ENCODE results near the gene TDRD1. TPM values are rescaled to one million over a fixed set of nuclear protein-coding genes. Genes with fewer than 3 reads are reported as not detected.

The TDRD1 gene
- total RNA-seq, 1 experiment from 2014 or later, result not detected

GRCh38 chr10:114174695-114175188 lies 4.4 kb upstream of the TDRD1 start:
- TF ChIP-seq, protein P1, sequence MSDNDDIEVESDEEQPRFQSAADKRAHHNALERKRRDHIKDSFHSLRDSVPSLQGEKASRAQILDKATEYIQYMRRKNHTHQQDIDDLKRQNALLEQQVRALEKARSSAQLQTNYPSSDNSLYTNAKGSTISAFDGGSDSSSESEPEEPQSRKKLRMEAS (IDR thresholded peaks at IDR 0.05), result peak; percentile 69
- TF ChIP-seq SIN3A (IDR thresholded peaks at IDR 0.05; ENCODE audit: low read depth), result no peak
- TF ChIP-seq CTCF (IDR thresholded peaks at IDR 0.05 in 2 of 3, conservative IDR thresholded peaks at IDR 0.05 in 1 of 3; ENCODE audit: borderline replicate concordance in 1 of 3, insufficient read depth in 1 of 3, low read depth in 2 of 3, low read length in 2 of 3), result no peak
- peak; percentile 71; the same call in 1 of the 2 replicates for TF ChIP-seq CEBPB (IDR thresholded peaks at IDR 0.05; ENCODE audit: low read depth)
- no peak for TF ChIP-seq FOSL1 (IDR thresholded peaks at IDR 0.05; ENCODE audit: low read depth)
- TF ChIP-seq POLR2AphosphoS5 (IDR thresholded peaks at IDR 0.05; ENCODE audit: low read depth, low read length), result no peak
- TF ChIP-seq REST (IDR thresholded peaks at IDR 0.05; ENCODE audit: low read depth), result no peak
- TF ChIP-seq SP1 (IDR thresholded peaks at IDR 0.05; ENCODE audit: low read depth), result no peak
- TF ChIP-seq ATF3 (IDR thresholded peaks at IDR 0.05), result no peak
- TF ChIP-seq EZH2phosphoT487 (IDR thresholded peaks at IDR 0.05; ENCODE audit: borderline replicate concordance), result no peak
- TF ChIP-seq ZNF274 (IDR thresholded peaks at IDR 0.05; ENCODE audit: low read depth, low read length), result no peak
- TF ChIP-seq RAD21 (IDR thresholded peaks at IDR 0.05; ENCODE audit: low read depth), result no peak
- peak; percentile 6 for TF ChIP-seq YY1 (IDR thresholded peaks at IDR 0.05; ENCODE audit: extremely low read depth, insufficient replicate concordance, low read depth, low read length)
- no peak for TF ChIP-seq CBX3 (IDR thresholded peaks at IDR 0.05; ENCODE audit: low read depth)
- no peak for TF ChIP-seq TCF7L2 (IDR thresholded peaks at IDR 0.05; ENCODE audit: borderline replicate concordance, extremely low read depth, insufficient read depth, insufficient read length)

More at GRCh38 chr10:114174695-114175188, 4.4 kb upstream of the TDRD1 start:
- H3K4me3 ChIP-seq (replicated peaks in 1 of 2; ENCODE audit: low read depth in 1 of 2, low read length in 2 of 2), result peak overlapping the region; percentile 91
- no peaks in the 10 kb centered on the region for H4K20me1 ChIP-seq (ENCODE audit: insufficient read depth)
- H3K4me1 ChIP-seq (ENCODE audit: control insufficient read depth in 1 of 2, insufficient read depth in 2 of 2, low read length in 2 of 2), result peaks cover 9 to 19% of the 10 kb centered on the region in 2 experiments; a peak in 3 of 4 replicates
- DNase-seq (ENCODE audit: low read depth, low spot score) (no peak), ATAC-seq (peak; percentile 50)
- no peaks in the 10 kb centered on the region for H3K9me2 ChIP-seq (ENCODE audit: insufficient read depth)
- peak overlapping the region; percentile 90 for H3K4me2 ChIP-seq (ENCODE audit: low read length)
- peaks cover 35% of the 10 kb centered on the region for H3K79me2 ChIP-seq (ENCODE audit: insufficient read depth, low read length)
- peak overlapping the region; percentile 78 for H3K9ac ChIP-seq (ENCODE audit: low read length)
- no peaks in the 10 kb centered on the region for H3K9me3 ChIP-seq (ENCODE audit: control insufficient read depth in 1 of 2, insufficient read depth in 1 of 2, low read depth in 1 of 2, low read length in 2 of 2)
- peak overlapping the region; percentile 27 for H3K27ac ChIP-seq (ENCODE audit: low read depth, low read length)
- POLR2A ChIA-PET, result interaction anchor here (0.7 to 1.4 kb wide), 3 partner anchors 14 to 97 kb away, joined by 3 to 5 read pairs (median 4); no protein-coding TSS in a partner anchor
- H3K36me3 ChIP-seq (ENCODE audit: control insufficient read depth in 1 of 2, insufficient read depth in 2 of 2, low read length in 2 of 2), result no peaks in the 10 kb centered on the region
- RAD21 ChIA-PET (ENCODE audit: low non-redundant PET in 1 of 2, low total read pairs in 2 of 2, uncharacterized antibody in 2 of 2, unreplicated experiment in 2 of 2), result interaction anchor here in 1 of 2 experiments (0.6 kb wide), 1 partner anchor 62 kb away, joined by 3 read pairs; no protein-coding TSS in a partner anchor
- intact Hi-C loops (cut with micrococcal nuclease), result no loop called here
- no peaks in the 10 kb centered on the region for H3K27me3 ChIP-seq (ENCODE audit: insufficient read depth, low read length)
- BruUV-seq (replicated peaks), result no TSS peak
- CTCF ChIA-PET, result no interaction called here
- peak overlapping the region; percentile 98 for H2AFZ ChIP-seq (ENCODE audit: low read depth, low read length, poor library complexity, severe bottlenecking)

Data from HCT116 (cell line).